SK-N-MC (cell line): ENCODE measurements around the gene LELP1.

ENCODE experiments used
- FOXP2 ChIP-seq: optimal IDR thresholded peaks from 2 replicates; pipeline ENCODE3; 2011; ENCODE audit warnings: mild to moderate bottlenecking, moderate library complexity; ENCODE audit not compliant: insufficient read depth; ENCODE audit errors: extremely low read length, control extremely low read depth
- POLR2AphosphoS5 ChIP-seq: IDR thresholded peaks from 2 replicates; pipeline ENCODE4 v1.6.1; 2012; ENCODE audit warnings: mild to moderate bottlenecking, low read depth, low read length, borderline replicate concordance

- TF ChIP-seq POLR2AphosphoS5 (no peak), FOXP2 (no peak)
Observed at GRCh38 chr1:153248176-153248879, 45.1 kb downstream of the LELP1 start.
